Left kidney (tissue), 2 donors: ENCODE data around the gene TENM4. TPM values are rescaled to one million over a fixed set of nuclear protein-coding genes. Genes with fewer than 3 reads are reported as not detected.

Experiments
- DNase-seq: peaks from one replicate; pipeline ENCODE4 v3.0.0-alpha.2; 2013
- polyA plus RNA-seq: library from polyadenylated mRNA; unstranded; fragments of 120-200 nt; gene quantifications from one replicate; pipeline ENCODE4 v1.2.1, GENCODE V29; 2013; ENCODE audit not compliant: insufficient read length

TENM4 gene
- polyA plus RNA-seq, 1 donor = 24.5 TPM

- no peak for DNase-seq
Measured at GRCh38 chr11:79084382-79084781, 356.4 kb downstream of the TENM4 start.

GRCh38 chr11:79083352-79083751 lies 357.5 kb downstream of the TENM4 start:
- no peak for DNase-seq

- DNase-seq = no peak
Measured at GRCh38 chr11:79082907-79083306, 357.9 kb downstream of the TENM4 start.

- no peak for DNase-seq
Measured at GRCh38 chr11:79082280-79082679, 358.6 kb downstream of the TENM4 start.

GRCh38 chr11:79081471-79082031 lies 359.3 kb downstream of the TENM4 start:
- DNase-seq = no peak

GRCh38 chr11:79080551-79080950 lies 360.3 kb downstream of the TENM4 start:
- DNase-seq = no peak

GRCh38 chr11:79078999-79079398 lies 361.8 kb downstream of the TENM4 start:
- no peak for DNase-seq

- DNase-seq = no peak
Measured at GRCh38 chr11:79078456-79078855, 362.4 kb downstream of the TENM4 start.

GRCh38 chr11:79077702-79078330 lies 363.0 kb downstream of the TENM4 start:
- no peak for DNase-seq

- no peak for DNase-seq
Measured at GRCh38 chr11:79076526-79077115, 364.2 kb downstream of the TENM4 start.

GRCh38 chr11:79074547-79074946 lies 366.3 kb downstream of the TENM4 start:
- no peak for DNase-seq

GRCh38 chr11:79071190-79071589 lies 369.6 kb downstream of the TENM4 start:
- DNase-seq = no peak

- no peak for DNase-seq
Measured at GRCh38 chr11:79070518-79070917, 370.3 kb downstream of the TENM4 start.

- DNase-seq = no peak
Measured at GRCh38 chr11:79069504-79069903, 371.3 kb downstream of the TENM4 start.

GRCh38 chr11:79068356-79068755 lies 372.5 kb downstream of the TENM4 start:
- no peak for DNase-seq

GRCh38 chr11:79067352-79067679 lies 373.5 kb downstream of the TENM4 start:
- no peak for DNase-seq

- no peak for DNase-seq
Measured at GRCh38 chr11:79066456-79067351, 374.1 kb downstream of the TENM4 start.

- DNase-seq = no peak
Measured at GRCh38 chr11:79062814-79063762, 377.7 kb downstream of the TENM4 start.

- no peak for DNase-seq
Measured at GRCh38 chr11:79060081-79060953, 380.5 kb downstream of the TENM4 start.

- DNase-seq = no peak
Measured at GRCh38 chr11:79059141-79059540, 381.7 kb downstream of the TENM4 start.
